Neural crest cell (in vitro differentiated cells): ENCODE measurements around the gene TUBGCP3. TPM values are rescaled to one million over a fixed set of nuclear protein-coding genes. Genes with fewer than 3 reads are reported as not detected.

Experiments used
- DNase-seq: peaks from one replicate; pipeline ENCODE4 v3.0.0; 2021; ENCODE audit warnings: low read depth, mixed read lengths, low spot score
- H3K27ac Mint-ChIP-seq: one replicate; pipeline ENCODE4 v1.8.0; 2021; ENCODE audit warnings: mild to moderate bottlenecking, mixed read lengths; ENCODE audit not compliant: unreplicated experiment
- H3K27me3 Mint-ChIP-seq: 2 replicates; pipeline ENCODE4 v1.8.0; 2021; ENCODE audit warnings: low read depth, mild to moderate bottlenecking, mixed read lengths
- H3K36me3 Mint-ChIP-seq: 2 replicates; pipeline ENCODE4 v1.8.0; 2021; ENCODE audit warnings: low read depth, mild to moderate bottlenecking, mixed read lengths
- H3K4me1 Mint-ChIP-seq: 2 replicates; pipeline ENCODE4 v1.8.0; 2021; ENCODE audit warnings: mixed read lengths
- H3K4me3 Mint-ChIP-seq: one replicate; pipeline ENCODE4 v1.8.0; 2021; ENCODE audit warnings: mild to moderate bottlenecking, mixed read lengths
- H3K9me3 Mint-ChIP-seq: 2 replicates; pipeline ENCODE4 v1.8.0; 2021; ENCODE audit warnings: mixed read lengths
- total RNA-seq: library from RNA; stranded (reverse); gene quantifications from 2 replicates; pipeline ENCODE4 v1.2.1, GENCODE V29; 2021
- TF ChIP-seq, protein P1 (sequence below): fragments of 200-600 bp; sonication (generic); conservative IDR thresholded peaks from 2 replicates; pipeline ENCODE4 v1.5.0; 2021; ENCODE audit warnings: antibody characterized with exemption, mild to moderate bottlenecking

TUBGCP3 gene
- total RNA-seq, 1 donor from 2014 or later = 43.9 TPM

DNA sequence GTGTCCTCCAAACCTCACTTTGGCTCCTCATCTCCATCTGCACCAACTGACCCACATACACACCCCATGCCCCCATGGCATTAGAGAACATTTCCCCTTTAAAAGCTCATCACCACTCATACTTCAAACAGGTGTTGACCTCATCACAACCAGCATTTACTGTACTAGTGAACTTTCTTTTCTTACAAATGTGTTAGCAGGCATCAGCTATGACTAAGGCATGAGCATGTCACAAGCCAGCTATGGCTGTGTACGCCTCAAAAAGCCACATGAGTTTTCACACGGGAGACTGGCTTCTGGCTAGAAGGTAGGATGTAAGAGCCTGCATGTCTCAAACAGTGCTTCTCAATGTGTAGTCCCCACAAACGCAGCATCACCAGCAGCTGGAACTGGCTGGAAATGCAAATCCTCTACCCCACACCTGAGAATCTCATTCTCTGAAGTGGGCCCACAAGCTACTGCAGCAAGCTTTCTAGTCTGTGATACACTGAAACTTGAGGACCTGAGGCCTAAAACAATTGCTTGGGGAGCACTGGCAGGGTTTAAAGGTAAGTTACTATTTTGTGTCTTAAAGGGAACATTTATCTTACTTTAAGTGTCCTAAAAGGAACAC lies 66.8 kb downstream of the TUBGCP3 start:
- Mint-ChIP-seq H3K9me3 (no peaks in the 10 kb centered on the region), H3K27me3 (no peaks in the 10 kb centered on the region), H3K4me3 (no peak overlapping the region), H3K36me3 (no peaks in the 10 kb centered on the region), H3K4me1 (no peaks in the 10 kb centered on the region), H3K27ac (no peak overlapping the region)
- DNase-seq = no peak
- TF ChIP-seq, protein P1, sequence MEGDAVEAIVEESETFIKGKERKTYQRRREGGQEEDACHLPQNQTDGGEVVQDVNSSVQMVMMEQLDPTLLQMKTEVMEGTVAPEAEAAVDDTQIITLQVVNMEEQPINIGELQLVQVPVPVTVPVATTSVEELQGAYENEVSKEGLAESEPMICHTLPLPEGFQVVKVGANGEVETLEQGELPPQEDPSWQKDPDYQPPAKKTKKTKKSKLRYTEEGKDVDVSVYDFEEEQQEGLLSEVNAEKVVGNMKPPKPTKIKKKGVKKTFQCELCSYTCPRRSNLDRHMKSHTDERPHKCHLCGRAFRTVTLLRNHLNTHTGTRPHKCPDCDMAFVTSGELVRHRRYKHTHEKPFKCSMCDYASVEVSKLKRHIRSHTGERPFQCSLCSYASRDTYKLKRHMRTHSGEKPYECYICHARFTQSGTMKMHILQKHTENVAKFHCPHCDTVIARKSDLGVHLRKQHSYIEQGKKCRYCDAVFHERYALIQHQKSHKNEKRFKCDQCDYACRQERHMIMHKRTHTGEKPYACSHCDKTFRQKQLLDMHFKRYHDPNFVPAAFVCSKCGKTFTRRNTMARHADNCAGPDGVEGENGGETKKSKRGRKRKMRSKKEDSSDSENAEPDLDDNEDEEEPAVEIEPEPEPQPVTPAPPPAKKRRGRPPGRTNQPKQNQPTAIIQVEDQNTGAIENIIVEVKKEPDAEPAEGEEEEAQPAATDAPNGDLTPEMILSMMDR = no peak

DNA sequence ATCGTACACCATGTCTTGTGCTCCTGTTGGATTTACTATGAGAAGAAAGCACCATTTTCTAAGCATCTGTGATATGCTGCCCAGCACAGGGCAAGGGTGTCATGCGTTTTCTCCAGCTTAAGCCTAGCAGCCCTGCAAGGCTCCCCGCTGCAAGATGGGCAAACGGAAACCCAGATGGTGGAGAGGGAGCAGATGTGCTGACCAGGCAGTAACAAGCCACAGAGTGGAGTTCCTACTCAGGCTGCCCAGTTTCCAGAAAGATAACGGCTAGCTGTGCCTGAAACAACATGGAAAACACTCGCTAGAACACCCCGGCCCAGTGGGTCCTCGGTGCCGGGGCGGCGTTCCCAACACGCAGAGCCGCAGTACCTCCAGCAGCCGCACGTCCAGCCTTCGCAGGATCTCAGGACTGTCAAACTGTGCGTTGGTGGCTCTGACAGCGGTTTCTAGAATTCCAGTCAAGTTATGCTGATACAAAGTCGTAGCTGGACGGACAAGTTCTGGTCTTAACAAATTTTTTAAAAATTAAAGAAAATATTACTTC lies 68.4 kb downstream of the TUBGCP3 start:
- Mint-ChIP-seq H3K27me3 (no peaks in the 10 kb centered on the region), H3K36me3 (peaks cover 3% of the 10 kb centered on the region), H3K4me3 (no peak overlapping the region), H3K4me1 (no peaks in the 10 kb centered on the region), H3K9me3 (no peaks in the 10 kb centered on the region), H3K27ac (no peak overlapping the region)
- no peak for DNase-seq
- TF ChIP-seq, protein P1 = no peak

DNA sequence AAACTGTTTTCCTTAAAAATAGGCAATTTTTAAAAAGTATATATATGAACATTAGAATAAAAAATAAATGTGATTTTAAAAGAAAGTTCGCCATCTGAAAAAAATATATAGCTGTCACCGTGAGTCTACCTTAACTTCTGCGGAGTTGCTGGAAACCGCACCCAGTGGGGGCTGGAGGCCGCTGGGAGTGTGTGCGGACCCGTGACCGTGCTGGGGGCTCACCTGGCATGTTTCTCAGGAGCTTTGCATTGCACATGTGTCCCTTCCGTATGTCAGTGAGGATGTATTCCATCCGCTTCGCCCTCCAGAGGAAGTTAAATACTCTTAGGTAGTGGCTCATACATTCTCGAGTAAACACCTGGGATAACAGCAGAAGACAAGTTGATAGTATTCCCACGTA lies 71.7 kb downstream of the TUBGCP3 start:
- peaks cover 6% of the 10 kb centered on the region for H3K36me3 Mint-ChIP-seq
- TF ChIP-seq, protein P1 = no peak
- no peak for DNase-seq
- no peaks in the 10 kb centered on the region for H3K4me1 Mint-ChIP-seq
- H3K9me3 Mint-ChIP-seq = no peaks in the 10 kb centered on the region
- H3K27ac Mint-ChIP-seq = no peak overlapping the region
- no peaks in the 10 kb centered on the region for H3K27me3 Mint-ChIP-seq
- no peak overlapping the region for H3K4me3 Mint-ChIP-seq

DNA sequence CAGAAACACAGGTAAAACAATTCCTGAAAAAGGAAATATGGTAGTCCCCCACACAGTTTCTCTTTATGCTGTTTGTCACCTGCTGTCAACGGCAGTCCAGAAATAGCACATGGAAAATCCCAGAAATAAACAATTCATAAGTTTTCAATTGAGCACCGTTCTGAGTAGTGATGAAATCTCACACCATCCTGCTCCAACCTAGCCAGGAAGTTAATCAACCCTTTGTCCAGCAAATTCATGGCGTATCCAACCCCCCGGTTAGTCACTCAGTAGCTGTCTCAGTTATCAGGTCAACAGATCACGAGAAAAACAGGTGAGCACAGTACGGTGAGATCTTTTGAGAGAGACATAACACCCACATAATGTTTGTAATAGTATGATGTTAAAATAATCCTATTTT lies 74.2 kb downstream of the TUBGCP3 start:
- H3K36me3 Mint-ChIP-seq = peaks cover 9% of the 10 kb centered on the region
- H3K27ac Mint-ChIP-seq = no peak overlapping the region
- no peaks in the 10 kb centered on the region for H3K27me3 Mint-ChIP-seq
- TF ChIP-seq, protein P1 = no peak
- no peaks in the 10 kb centered on the region for H3K9me3 Mint-ChIP-seq
- DNase-seq = no peak
- H3K4me1 Mint-ChIP-seq = peaks cover 5% of the 10 kb centered on the region
- H3K4me3 Mint-ChIP-seq = no peak overlapping the region

DNA sequence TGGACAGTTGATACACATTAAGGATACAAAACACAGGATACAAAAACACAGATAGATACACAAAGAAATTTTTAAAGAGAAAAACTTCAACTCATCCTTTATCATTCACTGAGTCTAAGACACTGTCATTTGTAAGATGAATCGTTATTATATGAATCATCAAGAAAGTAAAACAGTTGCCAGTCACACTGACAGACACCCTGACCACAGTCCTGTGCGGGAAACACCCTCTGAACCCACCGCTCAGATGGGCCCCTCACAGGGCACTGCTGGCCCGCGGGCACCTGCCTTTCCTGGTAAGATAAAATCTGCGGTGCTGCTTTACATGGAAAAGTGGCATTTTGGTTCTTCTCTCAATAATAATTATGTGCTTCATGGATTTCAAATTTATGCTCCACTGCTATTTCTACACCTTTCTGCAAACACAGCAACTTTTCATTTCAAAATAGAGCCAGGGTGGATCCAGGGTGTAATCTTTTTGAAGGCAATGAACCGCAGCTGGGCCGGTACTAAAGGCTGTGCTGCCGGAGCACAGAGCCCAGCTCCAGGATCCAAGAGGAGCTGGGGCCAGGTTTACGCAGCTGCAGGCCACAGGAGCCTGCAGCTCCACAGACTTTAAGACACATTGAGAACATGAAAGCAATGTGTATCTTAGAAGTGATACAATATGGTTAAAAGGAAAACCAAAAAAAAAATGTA lies 76.8 kb downstream of the TUBGCP3 start:
- Mint-ChIP-seq H3K27ac (peak overlapping the region; percentile 40), H3K4me3 (no peak overlapping the region), H3K36me3 (peaks cover 9% of the 10 kb centered on the region), H3K4me1 (peaks cover 8% of the 10 kb centered on the region), H3K27me3 (no peaks in the 10 kb centered on the region), H3K9me3 (no peaks in the 10 kb centered on the region)
- TF ChIP-seq, protein P1 = no peak
- no peak for DNase-seq
